Calu3 (cell line): ENCODE data around the gene MS4A4A. TPM values are rescaled to one million over a fixed set of nuclear protein-coding genes. Genes with fewer than 3 reads are reported as not detected.

Source experiments
- BruUV-seq: library from RNA; stranded (reverse); fragments of 400-500 nt; replicated peaks from 2 replicates; lab custom pipeline; 2021; lab: Mats Ljungman, UMichigan
- CTCF ChIA-PET: fragments of 300-600 bp; sonication (Branson Sonifier 250); formaldehyde crosslinking; loops from one replicate; lab custom pipeline; 2022; ENCODE audit warnings: antibody characterized with exemption; lab: Charles Lee
- DNase-seq: peaks from one replicate; pipeline ENCODE4 v3.0.0; 2022
- H3K27ac Mint-ChIP-seq: one replicate; pipeline ENCODE4 v1.8.0; 2022; ENCODE audit warnings: mixed read lengths; ENCODE audit not compliant: unreplicated experiment
- H3K27me3 Mint-ChIP-seq: one replicate; pipeline ENCODE4 v1.8.0; 2022; ENCODE audit warnings: mixed read lengths; ENCODE audit not compliant: unreplicated experiment
- H3K36me3 Mint-ChIP-seq: one replicate; pipeline ENCODE4 v1.8.0; 2022; ENCODE audit warnings: mild to moderate bottlenecking, moderate library complexity, mixed read lengths; ENCODE audit not compliant: insufficient read depth, unreplicated experiment
- H3K4me1 Mint-ChIP-seq: one replicate; pipeline ENCODE4 v1.8.0; 2022; ENCODE audit warnings: mild to moderate bottlenecking, low read depth, mixed read lengths; ENCODE audit not compliant: unreplicated experiment
- H3K4me3 Mint-ChIP-seq: one replicate; pipeline ENCODE4 v1.8.0; 2022; ENCODE audit warnings: mild to moderate bottlenecking, low read depth, moderate library complexity, mixed read lengths; ENCODE audit not compliant: unreplicated experiment
- H3K9me3 Mint-ChIP-seq: one replicate; pipeline ENCODE4 v1.8.0; 2022; ENCODE audit warnings: low read depth, mixed read lengths; ENCODE audit not compliant: unreplicated experiment
- CTCF ChIP-seq: fragments of 200-600 bp; IDR thresholded peaks from one replicate; pipeline ENCODE4 v1.8.0; 2022; ENCODE audit warnings: antibody characterized with exemption; ENCODE audit not compliant: unreplicated experiment
- intact Hi-C: fragments of 100-400 bp; cut with micrococcal nuclease; formaldehyde crosslinking; loops from one replicate; pipeline ENCODE4 v1.10.0; 2022; ENCODE audit not compliant: unreplicated experiment
- total RNA-seq: library from RNA; stranded (reverse); gene quantifications from 2 replicates; pipeline ENCODE4 v1.2.3, GENCODE V29; 2022

Gene MS4A4A
- total RNA-seq, 1 experiment from 2014 or later = not detected

- no peak overlapping the region for H3K4me3 Mint-ChIP-seq
- no peaks in the 10 kb centered on the region for H3K36me3 Mint-ChIP-seq
- H3K4me1 Mint-ChIP-seq = no peaks in the 10 kb centered on the region
- BruUV-seq = no TSS peak
- no peak overlapping the region for H3K27ac Mint-ChIP-seq
- TF ChIP-seq CTCF = no peak
- CTCF ChIA-PET = no interaction called here
- H3K9me3 Mint-ChIP-seq = no peaks in the 10 kb centered on the region
- intact Hi-C loops = no loop called here
- no peak for DNase-seq
- H3K27me3 Mint-ChIP-seq = no peaks in the 10 kb centered on the region
Measured at GRCh38 chr11:60305906-60306619, 25.6 kb downstream of the MS4A4A start.

- DNase-seq = no peak
- H3K4me3 Mint-ChIP-seq = no peak overlapping the region
- no peak for TF ChIP-seq CTCF
- H3K4me1 Mint-ChIP-seq = no peaks in the 10 kb centered on the region
- H3K27me3 Mint-ChIP-seq = no peaks in the 10 kb centered on the region
- CTCF ChIA-PET = no interaction called here
- H3K36me3 Mint-ChIP-seq = no peaks in the 10 kb centered on the region
- BruUV-seq = no TSS peak
- H3K9me3 Mint-ChIP-seq = no peaks in the 10 kb centered on the region
- intact Hi-C loops = no loop called here
- no peak overlapping the region for H3K27ac Mint-ChIP-seq
Measured at GRCh38 chr11:60307507-60308195, 27.2 kb downstream of the MS4A4A start.

GRCh38 chr11:60310407-60310998, 30.0 kb downstream of the MS4A4A start:
- no peak overlapping the region for H3K4me3 Mint-ChIP-seq
- BruUV-seq = no TSS peak
- CTCF ChIA-PET = no interaction called here
- H3K27ac Mint-ChIP-seq = no peak overlapping the region
- H3K9me3 Mint-ChIP-seq = no peaks in the 10 kb centered on the region
- H3K4me1 Mint-ChIP-seq = no peaks in the 10 kb centered on the region
- H3K36me3 Mint-ChIP-seq = no peaks in the 10 kb centered on the region
- no peaks in the 10 kb centered on the region for H3K27me3 Mint-ChIP-seq
- intact Hi-C loops = no loop called here
- no peak for TF ChIP-seq CTCF
- DNase-seq = no peak

GRCh38 chr11:60314635-60315321, 34.3 kb downstream of the MS4A4A start:
- BruUV-seq = no TSS peak
- H3K27ac Mint-ChIP-seq = no peak overlapping the region
- no peaks in the 10 kb centered on the region for H3K27me3 Mint-ChIP-seq
- no peaks in the 10 kb centered on the region for H3K9me3 Mint-ChIP-seq
- H3K4me3 Mint-ChIP-seq = no peak overlapping the region
- CTCF ChIA-PET = no interaction called here
- DNase-seq = no peak
- H3K4me1 Mint-ChIP-seq = no peaks in the 10 kb centered on the region
- TF ChIP-seq CTCF = no peak
- no peaks in the 10 kb centered on the region for H3K36me3 Mint-ChIP-seq
- intact Hi-C loops = no loop called here
